IMR-90 (cell line): ENCODE results near the gene MFAP4. TPM values are rescaled to one million over a fixed set of nuclear protein-coding genes. Genes with fewer than 3 reads are reported as not detected.

Experiments
- ATAC-seq: fragments of 200-7000 bp; cut with Tn5 transposase; 2 replicates; pipeline ENCODE4 v1.9.1; 2020; ENCODE audit warnings: low read depth, mild to moderate bottlenecking, moderate library complexity
- BruUV-seq: library from RNA; stranded (reverse); fragments of 400-500 nt; replicated peaks from 2 replicates; lab custom pipeline; 2021; lab: Mats Ljungman, UMichigan
- CTCF ChIA-PET: fragments of 300-600 bp; formaldehyde crosslinking; extraction: SDS; loops from one replicate; lab custom pipeline; 2021; ENCODE audit warnings: antibody characterized with exemption; lab: Yijun Ruan, JAX
- POLR2A ChIA-PET: fragments of 300-600 bp; sonication (Branson Sonifier 250); formaldehyde crosslinking; loops from one replicate; lab custom pipeline; 2022; ENCODE audit warnings: antibody characterized with exemption; ENCODE audit not compliant: unreplicated experiment; lab: Charles Lee
- DNase-seq: peaks from one replicate; pipeline ENCODE4 v3.0.0; 2013
- H2AFZ ChIP-seq: replicated peaks from 2 replicates; pipeline ENCODE3; 2013; ENCODE audit warnings: low read length, mild to moderate bottlenecking; ENCODE audit not compliant: poor library complexity
- H2AK5ac ChIP-seq: 2 replicates; pipeline ENCODE4 v1.6.1; 2013; ENCODE audit warnings: low read depth, low read length, inconsistent platforms
- H2AK9ac ChIP-seq: replicated peaks from 2 replicates; pipeline ENCODE3; 2013; ENCODE audit warnings: mild to moderate bottlenecking, low read depth, low read length, moderate library complexity; ENCODE audit not compliant: poor library complexity
- H2BK120ac ChIP-seq: 2 replicates; pipeline ENCODE4 v1.6.1; 2013; ENCODE audit warnings: low read depth, low read length, inconsistent platforms
- H2BK15ac ChIP-seq: 3 replicates; pipeline ENCODE4 v1.6.1; 2013; ENCODE audit warnings: low read depth, low read length, inconsistent platforms
- H2BK20ac ChIP-seq: 2 replicates; pipeline ENCODE4 v1.6.1; 2013; ENCODE audit warnings: low read depth, mild to moderate bottlenecking, inconsistent platforms, low read length, moderate library complexity
- H2BK5ac ChIP-seq: 2 replicates; pipeline ENCODE4 v1.6.1; 2013; ENCODE audit warnings: mild to moderate bottlenecking, low read depth, low read length, inconsistent platforms; ENCODE audit not compliant: poor library complexity, severe bottlenecking
- H3K14ac ChIP-seq: replicated peaks from 2 replicates; pipeline ENCODE4 v1.6.1; 2013; ENCODE audit warnings: low read depth, low read length, inconsistent platforms
- H3K18ac ChIP-seq: 2 replicates; pipeline ENCODE4 v1.6.1; 2013; ENCODE audit warnings: low read depth, low read length, control low read depth
- H3K23ac ChIP-seq: 2 replicates; pipeline ENCODE4 v1.6.1; 2013; ENCODE audit warnings: low read depth, low read length, inconsistent platforms
- H3K27ac ChIP-seq: 2 replicates; pipeline ENCODE4 v1.5.1; 2013; ENCODE audit warnings: mild to moderate bottlenecking, control low read depth, low read length; ENCODE audit not compliant: insufficient read depth
- H3K27me3 ChIP-seq: 2 replicates; pipeline ENCODE4 v1.6.1; 2013; ENCODE audit warnings: low read length; ENCODE audit not compliant: control insufficient read depth, insufficient read depth
- H3K36me3 ChIP-seq: 2 replicates; pipeline ENCODE4 v1.6.1; 2013; ENCODE audit warnings: low read length, mixed read lengths; ENCODE audit not compliant: control insufficient read depth, insufficient read depth
- H3K4ac ChIP-seq: 2 replicates; pipeline ENCODE4 v1.6.1; 2013; ENCODE audit warnings: low read depth, low read length, inconsistent platforms
- H3K4me1 ChIP-seq: 2 replicates; pipeline ENCODE4 v1.6.1; 2013; ENCODE audit warnings: low read length, mixed read lengths; ENCODE audit not compliant: control insufficient read depth, insufficient read depth
- H3K4me2 ChIP-seq: 2 replicates; pipeline ENCODE4 v1.6.1; 2013; ENCODE audit warnings: low read depth, mild to moderate bottlenecking, control low read depth, low read length, moderate library complexity
- H3K4me3 ChIP-seq: 2 replicates; pipeline ENCODE4 v1.5.1; 2013; ENCODE audit warnings: low read depth, mild to moderate bottlenecking, control low read depth, low read length, moderate library complexity; ENCODE audit not compliant: insufficient read depth
- H3K56ac ChIP-seq: 2 replicates; pipeline ENCODE4 v1.6.1; 2013; ENCODE audit warnings: low read length, inconsistent platforms; ENCODE audit not compliant: insufficient read depth; ENCODE audit errors: extremely low read depth
- H3K79me1 ChIP-seq, 2 experiments: 2 replicates each; pipeline ENCODE4 v1.6.1; 2013; ENCODE audit warnings: low read length in 2 of 2, inconsistent platforms in 1 of 2, low read depth in 1 of 2
- H3K9ac ChIP-seq: 2 replicates; pipeline ENCODE4 v1.6.1; 2013; ENCODE audit warnings: low read depth, low read length, control low read depth
- H3K9me1 ChIP-seq: 2 replicates; pipeline ENCODE4 v1.6.1; 2013; ENCODE audit warnings: low read length, inconsistent platforms; ENCODE audit not compliant: insufficient read depth
- H3K9me3 ChIP-seq: 2 replicates; pipeline ENCODE4 v1.6.1; 2013; ENCODE audit warnings: low read length; ENCODE audit not compliant: control insufficient read depth, insufficient read depth
- H4K20me1 ChIP-seq: 2 replicates; pipeline ENCODE4 v1.6.1; 2013; ENCODE audit warnings: low read length, inconsistent platforms; ENCODE audit not compliant: insufficient read depth
- H4K5ac ChIP-seq: 2 replicates; pipeline ENCODE4 v1.6.1; 2013; ENCODE audit warnings: mild to moderate bottlenecking, low read depth, low read length, control low read depth
- H4K8ac ChIP-seq, 2 experiments: 2 replicates each; pipeline ENCODE4 v1.6.1; 2013; ENCODE audit warnings: low read depth in 2 of 2, low read length in 2 of 2, control low read depth in 1 of 2, inconsistent platforms in 1 of 2
- H4K91ac ChIP-seq: 2 replicates; pipeline ENCODE4 v1.6.1; 2013; ENCODE audit warnings: low read depth, low read length, inconsistent platforms; ENCODE audit not compliant: insufficient read depth
- CHD1 ChIP-seq: IDR thresholded peaks from 2 replicates; pipeline ENCODE4 v1.6.1; 2012; ENCODE audit warnings: low read depth, low read length, improper control_type of control experiment
- FOS ChIP-seq: fragments of 150-350 bp; IDR thresholded peaks from 2 replicates; pipeline ENCODE4 v1.6.1; 2016; ENCODE audit warnings: low read depth, low read length
- MAZ ChIP-seq: IDR thresholded peaks from 2 replicates; pipeline ENCODE4 v1.6.1; 2012; ENCODE audit warnings: low read depth, mild to moderate bottlenecking, low read length, improper control_type of control experiment, moderate library complexity, borderline replicate concordance
- NFE2L2 ChIP-seq: fragments of 150-350 bp; IDR thresholded peaks from 2 replicates; pipeline ENCODE4 v1.6.1; 2016; ENCODE audit warnings: low read depth, mild to moderate bottlenecking, low read length
- POLR2A ChIP-seq: IDR thresholded peaks from 2 replicates; pipeline ENCODE4 v1.6.1; 2012; ENCODE audit warnings: mild to moderate bottlenecking, low read depth, low read length
- WGBS, 2 experiments: methylation state at CpG; one replicate each; pipeline versions ENCODE4 v1.1.5 to v1.1.7; 2013; ENCODE audit warnings: missing lambda C conversion rate in 2 of 2; ENCODE audit not compliant: insufficient read length in 1 of 2; ENCODE audit errors: extremely low coverage in 2 of 2; 5-methylcytosine and 5-hydroxymethylcytosine counted together
- dilution Hi-C: fragments of 300-500 bp; cut with HindIII; formaldehyde crosslinking; loops from one replicate; pipeline ENCODE4 v1.14.3; 2018; ENCODE audit warnings: low sequenced_read_pairs; ENCODE audit not compliant: unreplicated experiment
- in situ Hi-C: fragments of 300-500 bp; cut with MboI; formaldehyde crosslinking; loops from 3 replicates; pipeline ENCODE4 v1.14.3; 2019; ENCODE audit warnings: low sequenced_read_pairs, inconsistent platforms, mixed read lengths
- intact Hi-C: fragments of 100-400 bp; cut with micrococcal nuclease; formaldehyde crosslinking; loops from 2 replicates; pipeline ENCODE4 v1.10.0; 2022
- polyA plus RNA-seq, 3 experiments: library from polyadenylated mRNA; depleted of rRNA; stranded (reverse); fragments of >200 nt; gene quantifications; 2 replicates each; pipeline ENCODE4 v1.2.3, GENCODE V29; 2012; ENCODE audit warnings: low replicate concordance in 1 of 3
- total RNA-seq: library from RNA; depleted of rRNA; stranded (reverse); fragments of >200 nt; gene quantifications from 2 replicates; pipeline ENCODE4 v1.2.3, GENCODE V29; 2012
- TF ChIP-seq, protein P1 (sequence below): fragments of 150-350 bp; IDR thresholded peaks from 2 replicates; pipeline ENCODE4 v1.6.1; 2016; ENCODE audit warnings: low read depth, mild to moderate bottlenecking, low read length, moderate library complexity, borderline replicate concordance

MFAP4 gene
- total and polyA plus RNA-seq, 2 of the 4 experiments (the other 2 are of a cell fraction): 7.0 to 71.6 TPM

DNA sequence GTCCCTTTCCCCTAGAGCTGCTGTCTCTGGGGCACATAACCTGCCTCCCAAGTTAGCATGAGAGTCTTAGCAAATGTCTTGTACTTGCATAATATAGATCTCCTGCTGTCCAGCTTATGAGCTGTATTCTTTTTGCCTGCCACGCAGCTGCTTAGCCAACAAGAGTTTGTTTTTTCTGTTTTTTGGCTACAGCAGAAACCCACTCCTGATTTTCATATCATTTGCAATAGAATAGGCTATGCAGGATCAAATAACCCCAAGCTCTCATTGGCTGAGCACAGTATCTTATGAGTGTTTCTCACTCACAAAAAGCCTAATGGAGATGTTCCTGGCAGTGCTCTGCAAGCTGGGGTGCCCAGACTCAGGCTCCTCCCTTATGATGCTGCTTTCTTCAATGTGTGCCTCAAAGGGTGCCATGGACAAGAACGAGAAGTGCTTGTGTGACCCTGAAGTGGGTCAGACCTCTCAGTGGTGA lies 47.6 kb downstream of the MFAP4 start:
- no CpG with 5 or more reads among the region's 2 CpGs for WGBS, 2 experiments
- ATAC-seq: peak; percentile 53
- no peak overlapping the region for H3K4ac ChIP-seq
- CTCF ChIA-PET: no interaction called here
- no peak overlapping the region for H3K18ac ChIP-seq
- H4K5ac ChIP-seq: no peak overlapping the region
- no peak overlapping the region for H3K27ac ChIP-seq
- H3K56ac ChIP-seq: no peak overlapping the region
- dilution Hi-C loops: no loop called here
- no peak overlapping the region for H3K4me2 ChIP-seq
- H4K20me1 ChIP-seq: peaks cover 3% of the 10 kb centered on the region; the same call in 1 of the 2 replicates
- H3K27me3 ChIP-seq: no peaks in the 10 kb centered on the region
- no peak overlapping the region for H2BK15ac ChIP-seq
- H3K4me3 ChIP-seq: no peak overlapping the region
- H2AK5ac ChIP-seq: no peak overlapping the region
- H3K79me1 ChIP-seq: 0 out of 4 replicates have a peak, but pooled peaks cover 0 to 2% of the 10 kb centered on the region in 2 experiments
- no peak overlapping the region for H3K23ac ChIP-seq
- no peak overlapping the region for H3K14ac ChIP-seq
- intact Hi-C loops: no loop called here
- in situ Hi-C loops: no loop called here
- no peak overlapping the region for H2BK120ac ChIP-seq
- no TSS peak for BruUV-seq
- TF ChIP-seq MAZ (no peak), FOS (no peak), CHD1 (no peak), POLR2A (no peak), NFE2L2 (no peak)
- TF ChIP-seq, protein P1, sequence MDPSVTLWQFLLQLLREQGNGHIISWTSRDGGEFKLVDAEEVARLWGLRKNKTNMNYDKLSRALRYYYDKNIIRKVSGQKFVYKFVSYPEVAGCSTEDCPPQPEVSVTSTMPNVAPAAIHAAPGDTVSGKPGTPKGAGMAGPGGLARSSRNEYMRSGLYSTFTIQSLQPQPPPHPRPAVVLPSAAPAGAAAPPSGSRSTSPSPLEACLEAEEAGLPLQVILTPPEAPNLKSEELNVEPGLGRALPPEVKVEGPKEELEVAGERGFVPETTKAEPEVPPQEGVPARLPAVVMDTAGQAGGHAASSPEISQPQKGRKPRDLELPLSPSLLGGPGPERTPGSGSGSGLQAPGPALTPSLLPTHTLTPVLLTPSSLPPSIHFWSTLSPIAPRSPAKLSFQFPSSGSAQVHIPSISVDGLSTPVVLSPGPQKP: no peak
- no peak overlapping the region for H2AK9ac ChIP-seq
- H2BK20ac ChIP-seq: no peak overlapping the region
- H3K9me1 ChIP-seq: peaks cover 15% of the 10 kb centered on the region
- H3K9me3 ChIP-seq: no peaks in the 10 kb centered on the region
- H4K91ac ChIP-seq: no peak overlapping the region
- H4K8ac ChIP-seq: no peak overlapping the region
- no peak overlapping the region for H2BK5ac ChIP-seq
- peak; percentile 42 for DNase-seq
- H3K9ac ChIP-seq: no peak overlapping the region
- H2AFZ ChIP-seq: no peak overlapping the region
- H3K36me3 ChIP-seq: peaks cover 5% of the 10 kb centered on the region; the same call in 1 of the 2 replicates
- peaks cover 10% of the 10 kb centered on the region for H3K4me1 ChIP-seq
- POLR2A ChIA-PET: no interaction called here
